Mononuclear cell (primary cell): ENCODE results near the gene KLRC2. TPM values are rescaled to one million over a fixed set of nuclear protein-coding genes. Genes with fewer than 3 reads are reported as not detected.
"Not testable (repeated sequence)": the region's sequence is repeated elsewhere in the genome, so short reads cannot be mapped to it uniquely, and the experiment has no call there.

Experiments used
- H3K27me3 ChIP-seq: 2 replicates; pipeline ENCODE4 v1.6.0; 2011; ENCODE audit warnings: low read length, control low read depth; ENCODE audit not compliant: insufficient read depth
- H3K4me1 ChIP-seq: 2 replicates; pipeline ENCODE4 v1.5.1; 2011; ENCODE audit warnings: mild to moderate bottlenecking, low read length, control low read depth; ENCODE audit not compliant: insufficient read depth
- H3K4me3 ChIP-seq: 2 replicates; pipeline ENCODE4 v1.5.1; 2011; ENCODE audit warnings: mild to moderate bottlenecking, low read length, moderate library complexity
- H3K9me3 ChIP-seq: 2 replicates; pipeline ENCODE4 v1.5.1; 2011; ENCODE audit warnings: low read depth, mild to moderate bottlenecking, control low read depth, low read length
- total RNA-seq: library from RNA; depleted of rRNA; stranded (reverse); fragments of >200 nt; gene quantifications from one replicate; pipeline ENCODE4 v1.2.3, GENCODE V29; 2012

KLRC2 gene
- total RNA-seq, 1 donor: 3.6 TPM

DNA sequence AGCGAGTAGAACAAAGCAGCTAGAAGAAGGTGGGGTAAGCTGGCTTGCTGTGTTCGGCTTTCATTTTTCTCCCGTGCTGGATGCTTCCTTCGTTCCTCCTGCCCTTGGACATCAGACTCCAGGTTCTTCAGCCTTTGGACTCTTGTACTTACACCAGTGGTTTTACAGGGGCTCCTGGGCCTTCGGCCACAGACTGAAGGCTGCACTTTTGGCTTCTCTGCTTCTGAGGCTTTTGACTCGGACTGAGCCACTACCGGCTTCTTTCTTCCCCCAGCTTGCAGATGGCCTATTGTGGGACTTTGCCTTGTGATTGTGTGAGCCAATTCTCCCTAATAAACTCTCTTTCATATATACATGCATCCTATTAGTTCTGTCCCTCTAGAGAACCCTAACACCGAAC lies 9.9 kb downstream of the KLRC2 start:
- H3K9me3 ChIP-seq, H3K4me1 ChIP-seq, H3K27me3 ChIP-seq, H3K4me3 ChIP-seq: not testable (repeated sequence)

DNA sequence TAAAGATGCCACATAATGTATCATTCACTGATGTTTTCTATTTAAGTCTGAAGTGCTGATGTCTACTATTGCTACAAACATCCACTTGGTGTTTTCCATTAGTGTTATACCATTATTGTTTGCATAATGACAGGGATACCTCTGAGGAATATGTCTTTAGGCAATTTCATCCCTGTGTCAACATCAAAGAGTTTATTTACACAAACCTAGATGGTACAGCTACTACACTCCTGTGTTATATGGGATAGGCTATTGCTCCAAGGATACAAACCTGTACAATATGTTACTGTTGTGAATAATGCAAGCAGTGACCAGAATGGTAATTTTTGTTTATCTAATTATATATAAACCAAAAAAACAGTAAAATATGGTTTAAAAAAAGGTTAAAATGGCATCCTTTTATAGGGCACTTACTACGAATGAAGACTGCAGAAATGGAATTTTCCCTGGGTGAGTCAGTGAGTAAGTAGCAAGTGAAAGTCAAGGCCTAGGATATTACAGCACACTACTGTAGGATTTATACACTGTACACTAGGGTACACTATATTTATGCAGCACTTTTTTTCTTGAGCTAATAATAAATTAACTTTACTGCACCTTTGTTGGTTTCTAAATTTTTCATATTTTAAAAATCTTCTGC lies 11.4 kb downstream of the KLRC2 start:
- not testable (repeated sequence) for H3K4me1 ChIP-seq, H3K4me3 ChIP-seq, H3K27me3 ChIP-seq, H3K9me3 ChIP-seq

GRCh38 chr12:10422159-10422558 lies 13.7 kb downstream of the KLRC2 start:
- H3K4me3 ChIP-seq, H3K27me3 ChIP-seq, H3K9me3 ChIP-seq, H3K4me1 ChIP-seq: not testable (repeated sequence)

GRCh38 chr12:10420334-10420733 lies 15.5 kb downstream of the KLRC2 start, which contains the start of gene KLRC3:
KLRC3 (minus strand) TSS chr12:10420595; CDS start chr12:10420550, 45 bp downstream.
- not testable (repeated sequence) for H3K27me3 ChIP-seq, H3K4me1 ChIP-seq, H3K4me3 ChIP-seq, H3K9me3 ChIP-seq

DNA sequence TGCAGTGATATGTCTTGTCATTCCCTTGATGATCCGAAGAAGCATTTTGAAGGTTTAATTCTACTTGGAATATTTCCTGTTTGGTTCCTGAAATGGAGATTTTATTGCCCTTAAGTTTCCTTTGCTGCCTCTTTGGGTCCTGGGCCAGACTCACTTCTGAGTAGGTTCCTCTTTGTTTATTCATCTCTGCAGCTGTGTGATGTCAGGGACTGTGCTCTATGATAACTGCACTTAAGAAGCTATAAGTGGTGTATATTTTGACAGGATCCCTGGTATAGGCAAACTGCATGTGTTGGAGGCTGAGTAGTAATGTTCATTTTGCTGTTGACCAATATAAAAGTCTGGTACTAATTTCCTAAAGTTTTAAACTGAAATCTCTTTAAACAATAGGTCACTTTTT lies 26.4 kb downstream of the KLRC2 start, which contains the start of gene KLRC4:
Gene KLRC4, minus strand, starts transcription at position 366 of the 400 bp plus-strand sequence. Its CDS starts 182 bp downstream, at position 184.
- Histone ChIP-seq H3K27me3 (no peaks in the 10 kb centered on the region), H3K9me3 (no peaks in the 10 kb centered on the region), H3K4me1 (peaks cover 10% of the 10 kb centered on the region), H3K4me3 (peak within 1 kb of the TSS; percentile 1)

GRCh38 chr12:10408842-10409241 lies 27.0 kb downstream of the KLRC2 start:
- H3K4me3 ChIP-seq: peak overlapping the region; percentile 1

GRCh38 chr12:10406725-10407124 lies 29.1 kb downstream of the KLRC2 start:
- no peaks in the 10 kb centered on the region for H3K9me3 ChIP-seq
- H3K4me1 ChIP-seq: peaks cover 10% of the 10 kb centered on the region
- H3K4me3 ChIP-seq: peak overlapping the region; percentile 15
- no peaks in the 10 kb centered on the region for H3K27me3 ChIP-seq

More at GRCh38 chr12:10408842-10409241, 27.0 kb downstream of the KLRC2 start:
- no peaks in the 10 kb centered on the region for H3K27me3 ChIP-seq
- H3K4me1 ChIP-seq: peaks cover 10% of the 10 kb centered on the region
- H3K9me3 ChIP-seq: no peaks in the 10 kb centered on the region

DNA sequence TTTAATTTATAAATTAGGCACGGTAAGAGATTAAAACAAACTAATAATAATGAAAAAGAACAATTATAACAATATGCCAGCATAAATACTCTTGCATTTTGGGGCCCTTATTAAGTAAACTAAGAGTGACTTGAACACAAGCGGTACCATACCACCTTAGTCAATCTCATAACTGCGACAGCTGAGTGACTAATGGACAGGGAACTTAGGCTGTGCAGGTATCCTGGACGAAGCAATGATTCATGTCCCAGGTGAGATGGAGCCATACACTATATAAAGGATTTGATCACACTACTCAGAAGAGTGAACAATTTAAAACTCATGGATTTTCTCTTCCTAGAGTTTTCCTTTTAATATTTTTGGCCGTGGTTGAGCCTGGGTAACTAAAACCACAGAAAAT lies 30.5 kb downstream of the KLRC2 start:
- no peak overlapping the region for H3K4me3 ChIP-seq
- H3K27me3 ChIP-seq: no peaks in the 10 kb centered on the region

GRCh38 chr12:10404798-10405197 lies 31.0 kb downstream of the KLRC2 start:
- no peaks in the 10 kb centered on the region for H3K9me3 ChIP-seq
- H3K4me3 ChIP-seq: no peak overlapping the region
- H3K4me1 ChIP-seq: peaks cover 10% of the 10 kb centered on the region
- no peaks in the 10 kb centered on the region for H3K27me3 ChIP-seq

More for the DNA sequence above, 30.5 kb downstream of the KLRC2 start:
- no peaks in the 10 kb centered on the region for H3K9me3 ChIP-seq
- H3K4me1 ChIP-seq: peaks cover 10% of the 10 kb centered on the region

- H3K27me3 ChIP-seq: no peaks in the 10 kb centered on the region
- peaks cover 10% of the 10 kb centered on the region for H3K4me1 ChIP-seq
- H3K9me3 ChIP-seq: no peaks in the 10 kb centered on the region
- no peak overlapping the region for H3K4me3 ChIP-seq
These were observed 35.0 kb downstream of the KLRC2 start for GRCh38 chr12:10400829-10401228.

GRCh38 chr12:10398168-10398567 lies 37.6 kb downstream of the KLRC2 start:
- H3K4me1 ChIP-seq: peaks cover 26% of the 10 kb centered on the region
- no peaks in the 10 kb centered on the region for H3K27me3 ChIP-seq
- H3K4me3 ChIP-seq: no peak overlapping the region
- H3K9me3 ChIP-seq: no peaks in the 10 kb centered on the region

DNA sequence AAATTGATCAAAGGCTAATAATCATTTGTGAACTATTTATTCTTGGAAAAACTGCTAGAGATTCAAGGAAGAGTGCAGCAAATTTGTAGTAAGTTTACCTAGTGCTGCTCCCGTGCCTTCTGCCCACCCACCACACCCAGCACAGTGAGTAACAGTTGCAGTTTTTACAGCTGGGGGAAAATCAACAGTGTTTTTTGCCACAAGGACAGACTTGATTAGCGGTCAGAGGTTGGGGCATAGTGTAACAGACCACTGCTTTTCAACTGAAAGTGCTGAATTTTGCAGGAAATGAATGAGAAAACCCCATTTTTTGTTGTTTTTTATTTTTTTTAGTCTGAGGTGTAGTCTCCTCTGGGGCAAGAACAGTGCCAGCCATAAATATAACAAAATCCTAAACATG lies 38.5 kb downstream of the KLRC2 start:
- no peak overlapping the region for H3K4me3 ChIP-seq
- H3K4me1 ChIP-seq: peaks cover 34% of the 10 kb centered on the region
- H3K27me3 ChIP-seq: no peaks in the 10 kb centered on the region
- no peaks in the 10 kb centered on the region for H3K9me3 ChIP-seq

DNA sequence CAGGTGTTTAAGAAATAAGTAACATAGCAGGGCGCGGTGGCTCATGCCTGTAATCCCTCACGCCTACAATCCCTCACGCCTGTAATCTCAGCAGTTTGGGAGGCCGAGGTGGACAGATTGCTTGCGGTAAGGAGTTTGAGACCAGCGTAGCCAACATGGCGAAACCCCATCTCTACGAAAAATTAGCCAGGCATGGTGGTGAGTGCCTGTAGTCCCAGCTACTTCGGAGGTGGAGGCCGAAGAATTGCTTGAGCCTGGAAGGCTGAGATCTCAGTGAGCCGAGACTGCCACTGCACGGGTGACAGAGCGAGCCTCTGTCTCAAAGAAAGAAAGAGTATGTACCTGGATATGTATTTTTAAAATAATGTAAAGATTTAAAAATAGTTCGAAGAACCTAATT lies 39.6 kb downstream of the KLRC2 start:
- H3K4me3 ChIP-seq, H3K9me3 ChIP-seq, H3K27me3 ChIP-seq: not testable (repeated sequence)
- H3K4me1 ChIP-seq: peaks cover 36% of the 10 kb centered on the region

DNA sequence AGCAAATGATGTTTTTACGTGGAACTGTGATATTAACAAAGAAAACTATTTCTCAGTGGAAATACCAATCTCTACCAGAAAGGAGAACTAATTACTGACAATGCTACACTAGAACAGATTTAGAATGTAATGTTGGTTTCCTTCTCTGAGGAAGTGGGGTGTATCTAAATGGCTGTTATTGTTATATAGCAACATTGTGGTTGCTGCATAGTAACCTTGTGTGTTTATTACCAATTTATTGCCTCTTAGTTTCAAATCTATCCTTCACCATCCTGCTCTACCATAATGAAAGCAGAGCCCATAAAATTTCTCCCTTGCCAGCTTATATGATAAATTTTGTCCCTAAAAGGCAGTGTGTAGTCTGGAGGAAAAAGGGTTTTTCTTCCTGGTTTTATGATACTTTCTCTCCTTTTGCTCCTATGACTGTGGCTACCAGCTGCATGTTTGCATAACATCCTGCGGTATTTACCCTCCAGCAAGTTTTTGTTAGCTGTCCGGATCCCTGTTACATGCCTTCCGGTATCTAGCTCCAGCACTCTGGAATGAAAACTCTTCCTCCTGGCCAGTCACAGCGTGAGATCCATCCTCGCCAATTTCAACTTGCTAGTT lies 40.3 kb downstream of the KLRC2 start:
- Histone ChIP-seq H3K9me3 (no peaks in the 10 kb centered on the region), H3K4me3 (peak overlapping the region; percentile 19), H3K27me3 (no peaks in the 10 kb centered on the region), H3K4me1 (peaks cover 39% of the 10 kb centered on the region)

GRCh38 chr12:10394531-10395152 lies 41.2 kb downstream of the KLRC2 start:
- not testable (repeated sequence) for H3K9me3 ChIP-seq, H3K4me3 ChIP-seq, H3K27me3 ChIP-seq
- H3K4me1 ChIP-seq: peaks cover 39% of the 10 kb centered on the region
